GM18511 (cell line): Measurements from ENCODE around the gene RREB1.
A peak's percentile ranks its signal among the peaks of the same experiment; 100 is the strongest.

Experiments
- ATAC-seq: cut with Tn5 transposase; IDR thresholded peaks from one replicate; pipeline ENCODE4 v1.9.1; 2021; ENCODE audit warnings: mild to moderate bottlenecking, moderate library complexity; ENCODE audit not compliant: unreplicated experiment

Gene RREB1

DNA sequence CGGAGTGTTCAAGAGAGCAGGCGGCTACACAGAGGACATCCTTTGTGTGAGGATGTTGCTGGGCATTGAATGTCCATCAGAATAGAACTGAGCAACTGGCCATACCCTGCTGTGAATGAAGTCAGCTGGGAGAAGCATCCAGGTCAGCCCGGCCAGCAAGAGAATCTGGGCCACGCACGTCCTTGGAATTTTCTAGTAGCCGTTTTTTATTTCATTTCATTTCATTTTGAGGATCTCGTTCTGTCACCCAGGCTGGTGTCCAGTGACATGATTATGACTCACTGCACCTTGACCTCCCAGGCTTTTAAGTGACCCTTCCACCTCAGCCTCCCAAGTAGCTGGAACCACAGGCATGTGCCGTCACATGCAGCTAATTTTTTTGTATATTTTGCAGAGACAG lies 107.4 kb downstream of the RREB1 start:
- ATAC-seq = no peak

- ATAC-seq = peak; percentile 68
These were observed 108.1 kb downstream of the RREB1 start for GRCh38 chr6:7215798-7216231.

GRCh38 chr6:7216941-7217621 lies 109.3 kb downstream of the RREB1 start:
- no peak for ATAC-seq

GRCh38 chr6:7218406-7218988 lies 110.7 kb downstream of the RREB1 start:
- no peak for ATAC-seq

DNA sequence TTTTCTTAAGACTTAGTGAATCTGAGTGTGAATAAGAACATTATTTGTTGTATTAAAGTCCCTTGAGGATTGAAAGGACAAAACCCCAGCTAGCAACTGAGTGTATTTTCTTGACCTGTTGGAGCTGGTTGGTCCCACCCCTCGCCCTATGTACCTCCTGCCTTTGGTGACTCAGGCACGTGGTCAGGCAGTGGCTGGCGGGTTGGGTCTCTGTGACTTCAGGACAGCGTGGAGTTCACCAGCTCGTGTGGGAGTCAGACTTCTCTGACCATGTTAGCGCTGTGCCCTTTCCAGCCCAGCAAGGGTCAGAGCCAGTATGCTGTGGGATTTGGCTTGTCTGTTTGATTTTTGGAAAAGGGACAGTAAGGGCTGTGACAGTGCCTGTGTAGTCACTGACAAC lies 111.5 kb downstream of the RREB1 start:
- no peak for ATAC-seq

- ATAC-seq = no peak
These were observed 114.4 kb downstream of the RREB1 start for GRCh38 chr6:7222197-7222596.

- no peak for ATAC-seq
These were observed 117.0 kb downstream of the RREB1 start for GRCh38 chr6:7224731-7225130.

GRCh38 chr6:7228662-7229375 lies 121.1 kb downstream of the RREB1 start:
- ATAC-seq = no peak

GRCh38 chr6:7229376-7230326 lies 121.9 kb downstream of the RREB1 start:
- ATAC-seq = no peak

- no peak for ATAC-seq
These were observed 122.5 kb downstream of the RREB1 start for GRCh38 chr6:7230327-7230691.

DNA sequence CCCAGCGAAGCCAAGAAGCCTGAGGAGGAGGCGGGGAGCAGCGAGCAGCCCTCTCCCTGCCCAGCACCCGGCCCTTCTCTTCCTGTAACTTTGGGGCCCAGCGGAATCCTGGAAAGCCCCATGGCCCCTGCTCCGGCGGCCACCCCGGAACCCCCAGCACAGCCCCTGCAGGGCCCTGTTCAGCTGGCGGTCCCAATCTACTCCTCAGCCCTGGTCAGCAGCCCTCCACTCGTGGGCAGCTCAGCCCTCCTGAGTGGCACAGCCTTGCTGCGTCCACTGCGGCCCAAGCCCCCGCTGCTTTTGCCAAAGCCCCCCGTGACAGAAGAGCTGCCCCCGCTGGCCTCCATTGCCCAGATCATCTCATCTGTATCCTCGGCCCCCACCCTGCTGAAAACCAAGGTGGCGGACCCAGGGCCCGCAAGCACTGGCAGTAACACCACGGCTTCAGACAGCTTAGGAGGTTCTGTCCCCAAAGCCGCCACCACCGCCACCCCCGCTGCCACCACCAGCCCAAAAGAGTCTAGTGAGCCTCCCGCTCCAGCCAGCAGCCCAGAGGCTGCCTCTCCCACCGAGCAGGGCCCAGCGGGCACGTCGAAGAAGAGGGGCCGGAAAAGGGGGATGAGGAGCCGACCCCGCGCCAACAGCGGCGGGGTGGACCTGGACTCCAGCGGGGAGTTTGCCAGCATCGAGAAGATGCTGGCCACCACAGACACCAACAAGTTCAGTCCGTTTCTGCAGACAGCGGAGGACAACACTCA lies 123.4 kb downstream of the RREB1 start:
- ATAC-seq = no peak

- ATAC-seq = no peak
These were observed 124.6 kb downstream of the RREB1 start for GRCh38 chr6:7232351-7232750.

DNA sequence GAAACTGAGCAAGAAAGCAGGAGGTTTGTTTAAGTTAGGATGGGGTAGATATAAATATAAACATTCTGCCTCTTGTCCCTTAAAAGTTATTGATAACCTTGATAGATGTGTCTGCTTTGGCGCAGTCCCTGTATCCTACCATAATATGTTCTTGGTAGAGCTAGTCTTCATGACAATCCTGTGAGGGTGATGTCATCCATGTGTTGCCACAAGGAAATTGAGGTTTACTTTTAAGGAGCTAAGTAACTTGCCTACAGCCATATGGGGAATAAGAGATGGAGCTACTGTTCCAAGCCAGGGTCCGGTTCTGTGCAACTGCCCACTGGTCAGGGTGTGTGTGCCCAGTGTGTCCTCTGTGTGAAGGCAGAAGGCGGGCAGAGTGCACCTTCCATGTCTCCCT lies 126.8 kb downstream of the RREB1 start:
- no peak for ATAC-seq

DNA sequence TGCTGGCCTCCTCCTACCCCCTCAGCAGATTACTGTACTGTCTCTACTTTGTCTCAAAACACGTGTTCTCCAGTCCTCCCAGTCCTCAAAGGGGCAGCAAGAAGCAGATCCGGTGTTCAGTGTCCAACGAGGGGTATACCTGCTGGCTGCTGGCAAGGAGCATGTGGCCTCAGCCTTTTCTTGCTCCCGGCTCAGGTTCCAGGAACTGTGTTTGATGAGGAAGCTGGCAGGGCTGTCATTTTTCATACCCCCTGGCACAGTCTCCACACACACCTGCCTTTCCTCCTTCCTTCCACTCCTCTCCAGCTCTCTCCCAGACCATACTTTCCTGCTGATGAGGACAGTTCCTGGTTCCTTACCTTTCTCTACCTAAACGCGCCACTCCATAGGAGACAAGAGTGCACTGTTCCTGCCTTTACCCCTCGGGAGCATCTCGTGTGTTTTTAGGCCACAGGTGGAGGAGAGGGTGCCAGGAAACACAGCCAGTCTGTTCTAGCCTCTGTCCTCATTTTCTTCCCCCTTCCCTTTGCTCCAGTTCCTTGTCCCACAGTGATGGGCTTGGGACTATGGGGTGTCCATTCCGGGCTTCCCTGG lies 128.0 kb downstream of the RREB1 start:
- no peak for ATAC-seq

GRCh38 chr6:7236306-7237209 lies 128.8 kb downstream of the RREB1 start:
- peak; percentile 62 for ATAC-seq

- ATAC-seq = no peak
These were observed 130.0 kb downstream of the RREB1 start for GRCh38 chr6:7237653-7238188.

DNA sequence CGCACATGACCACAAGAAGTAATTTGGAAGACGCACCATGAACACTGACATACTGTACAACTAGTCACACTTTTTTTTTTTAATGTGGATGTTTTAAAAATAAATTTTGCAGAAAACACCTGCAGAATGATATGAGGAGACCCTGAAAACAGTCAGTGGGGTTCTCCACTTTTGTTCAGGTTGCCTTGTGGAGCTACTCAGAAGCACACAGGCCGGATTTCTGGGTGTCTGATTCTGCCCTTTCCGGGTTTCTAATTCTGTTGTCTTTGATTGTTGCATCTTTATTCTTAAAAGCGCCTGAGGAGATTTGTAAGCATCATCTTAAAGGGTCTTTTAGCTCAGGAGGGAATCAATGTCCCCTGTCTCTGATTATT lies 130.8 kb downstream of the RREB1 start:
- no peak for ATAC-seq

DNA sequence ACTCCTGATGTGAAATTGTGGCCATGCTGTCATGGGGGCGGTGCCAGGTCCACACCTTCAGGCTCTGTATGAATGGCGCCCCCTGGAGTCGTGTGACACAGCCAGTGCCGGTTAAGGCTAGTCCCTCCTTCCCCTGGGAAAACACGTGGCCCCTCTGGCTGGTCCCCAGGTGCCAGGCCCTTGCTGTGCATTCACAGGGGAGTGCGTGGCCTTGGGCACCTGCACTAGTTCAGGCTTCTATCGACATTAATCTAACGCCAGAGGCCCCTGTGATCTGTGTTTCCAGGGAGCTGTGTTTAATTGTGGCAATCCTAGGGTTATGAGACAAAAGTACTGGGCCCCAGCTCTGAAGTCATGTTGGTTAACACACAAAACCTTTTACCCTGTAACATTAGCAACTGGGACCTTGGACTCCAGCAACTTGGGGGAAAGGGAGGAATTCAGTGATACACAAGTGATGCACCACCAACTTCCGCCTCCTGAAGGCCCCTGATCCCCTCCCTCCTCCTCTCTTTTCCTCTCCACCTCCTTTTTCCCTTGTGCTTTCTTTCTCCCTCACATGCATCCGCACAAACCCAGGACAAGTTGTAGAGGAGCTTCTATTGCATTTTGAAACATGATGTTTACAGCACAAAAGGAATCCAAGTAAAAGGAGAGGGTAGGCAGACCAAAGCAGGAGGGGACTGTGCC lies 131.3 kb downstream of the RREB1 start:
- peak; percentile 59 for ATAC-seq
